Inferior parietal cortex (tissue), 1 donor: ENCODE measurements around the gene AP2A1.
"Not testable (repeated sequence)": the region's sequence is repeated elsewhere in the genome, so short reads cannot be mapped to it uniquely, and the experiment has no call there.

Experiments
- DNase-seq: peaks from one replicate; pipeline ENCODE4 v3.0.0-alpha.2; 2016; ENCODE audit errors: extremely low spot score

Gene AP2A1

GRCh38 chr19:49812997-49813861, 46.4 kb downstream of the AP2A1 start, which contains the start of gene FUZ:
TSS of gene FUZ (minus strand) at chr19:49813292. CDS start at chr19:49813106, 186 bp downstream.
- DNase-seq, result peak; percentile 99

- DNase-seq, result no peak
These were observed 47.2 kb downstream of the AP2A1 start for GRCh38 chr19:49814010-49814409.

- no peak for DNase-seq
These were observed 49.8 kb downstream of the AP2A1 start for GRCh38 chr19:49816590-49816989.

- peak; percentile 91 for DNase-seq
These were observed 51.3 kb downstream of the AP2A1 start, which contains the start of gene MED25 for GRCh38 chr19:49817964-49818648. TSS of gene MED25 (plus strand) at chr19:49818289. CDS start at chr19:49818342, 53 bp downstream.

- no peak for DNase-seq
These were observed 52.0 kb downstream of the AP2A1 start for GRCh38 chr19:49818649-49819370.

DNA sequence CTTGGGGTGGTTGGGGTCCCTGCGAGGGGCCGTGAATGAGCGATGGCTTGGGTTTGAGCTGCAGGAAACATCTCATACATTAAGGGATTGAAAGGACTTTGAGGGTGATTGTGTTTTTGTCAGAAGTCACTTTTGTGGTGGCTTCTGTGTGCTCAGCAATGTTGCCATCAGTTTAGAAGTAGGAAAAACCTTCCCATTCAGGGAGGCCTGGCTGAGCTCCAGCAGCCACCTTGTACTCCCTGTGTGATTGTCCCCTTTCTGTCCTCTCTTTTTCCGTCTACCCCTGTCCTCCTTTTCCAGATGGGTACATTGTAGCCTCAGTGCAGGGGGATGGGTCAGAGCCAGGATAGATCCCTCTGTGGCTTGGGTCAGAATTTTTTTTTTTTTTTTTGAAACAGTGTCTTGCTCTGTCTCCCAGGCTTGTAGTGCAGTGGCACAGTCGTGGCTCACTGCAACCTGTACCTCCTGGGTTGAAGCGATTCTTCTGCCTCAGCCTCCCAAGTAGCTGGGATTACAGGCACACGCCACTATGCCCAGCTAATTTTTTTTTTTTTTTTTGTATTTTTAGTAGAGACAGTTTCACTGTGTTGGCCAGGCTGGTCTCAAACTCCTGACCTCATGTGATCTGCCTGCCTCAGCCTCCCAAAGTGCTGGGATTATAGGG, 52.8 kb downstream of the AP2A1 start:
- DNase-seq, result not testable (repeated sequence)

- no peak for DNase-seq
These were observed 53.3 kb downstream of the AP2A1 start for GRCh38 chr19:49820125-49820524.

- no peak for DNase-seq
These were observed 56.7 kb downstream of the AP2A1 start for GRCh38 chr19:49823472-49823871.

- no peak for DNase-seq
These were observed 57.9 kb downstream of the AP2A1 start for GRCh38 chr19:49824662-49825061.

- DNase-seq, result no peak
These were observed 60.2 kb downstream of the AP2A1 start for GRCh38 chr19:49827034-49827433.

GRCh38 chr19:49829200-49829599, 62.4 kb downstream of the AP2A1 start:
- no peak for DNase-seq

DNA sequence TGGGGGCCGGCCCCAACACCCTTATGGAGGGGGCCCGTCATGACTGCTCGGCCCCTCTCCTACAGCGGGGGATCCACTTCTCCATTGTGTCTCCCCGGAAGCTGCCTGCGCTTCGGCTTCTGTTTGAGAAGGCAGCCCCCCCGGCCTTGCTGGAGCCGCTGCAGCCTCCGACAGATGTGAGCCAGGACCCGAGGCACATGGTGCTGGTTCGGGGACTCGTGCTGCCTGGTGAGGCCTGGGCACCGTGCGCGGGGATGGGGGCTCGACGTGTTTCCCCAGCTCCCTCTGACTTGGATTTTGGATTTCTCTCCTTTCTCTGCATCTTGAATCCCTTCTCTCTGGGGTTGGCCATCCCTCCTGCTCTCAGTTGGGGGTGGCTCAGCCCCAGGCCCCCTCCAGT, 62.9 kb downstream of the AP2A1 start:
- DNase-seq, result no peak

- no peak for DNase-seq
These were observed 64.0 kb downstream of the AP2A1 start for GRCh38 chr19:49830766-49831165.

DNA sequence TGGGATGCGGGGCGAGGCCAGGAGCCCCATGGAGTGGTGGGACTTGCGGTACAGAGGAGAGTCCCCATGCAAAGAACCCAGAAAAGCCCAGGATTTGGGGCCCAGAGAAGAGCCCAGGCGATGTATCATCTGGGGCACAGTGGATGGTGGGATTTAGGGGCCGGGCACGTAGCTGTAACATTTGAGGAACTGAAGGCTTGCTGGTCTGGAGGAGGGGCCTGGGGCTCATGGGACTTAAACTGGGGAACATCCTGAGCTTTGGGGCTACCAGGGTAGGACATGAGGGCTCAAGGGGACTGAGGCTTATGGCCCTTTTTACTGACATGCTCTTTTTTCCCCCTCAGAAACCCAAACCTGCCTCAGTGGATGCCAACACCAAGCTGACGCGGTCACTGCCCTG, 64.8 kb downstream of the AP2A1 start:
- DNase-seq, result no peak

- DNase-seq, result no peak
These were observed 65.8 kb downstream of the AP2A1 start for GRCh38 chr19:49832556-49832955.

DNA sequence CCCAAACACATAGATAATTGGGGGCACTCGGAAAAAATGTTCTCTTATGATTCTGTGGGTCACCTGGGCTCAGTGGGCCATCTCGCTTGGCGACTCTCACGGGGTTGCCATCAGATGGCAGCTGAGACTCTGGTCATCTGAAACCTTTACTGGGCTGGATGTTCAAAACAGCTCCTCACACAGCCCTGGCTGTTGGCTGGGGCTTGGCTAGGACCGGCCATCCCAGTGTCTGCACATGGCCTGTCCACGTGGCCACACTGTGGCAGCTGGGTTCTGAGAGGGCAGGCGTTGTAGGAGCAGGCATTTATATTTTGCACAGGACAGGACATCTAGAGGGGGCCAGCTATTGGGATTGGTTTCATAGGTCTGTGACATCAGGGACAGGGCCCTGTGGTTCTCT, 66.8 kb downstream of the AP2A1 start:
- no peak for DNase-seq

GRCh38 chr19:49835562-49835961, 68.8 kb downstream of the AP2A1 start:
- no peak for DNase-seq

- no peak for DNase-seq
These were observed 69.6 kb downstream of the AP2A1 start for GRCh38 chr19:49836176-49837008.

- no peak for DNase-seq
These were observed 70.2 kb downstream of the AP2A1 start for GRCh38 chr19:49837009-49837310.

GRCh38 chr19:49837425-49837824, 70.6 kb downstream of the AP2A1 start:
- DNase-seq, result no peak
